HepG2 (cell line): ENCODE data around the gene WASHC4. TPM values are rescaled to one million over a fixed set of nuclear protein-coding genes. Genes with fewer than 3 reads are reported as not detected.
A peak's percentile ranks its signal among the peaks of the same experiment; 100 is the strongest.

Experiments used
- ATM ChIP-seq: fragments of 450-650 bp; IDR thresholded peaks from 2 replicates; pipeline ENCODE4 v1.7.1; 2017; ENCODE audit warnings: mild to moderate bottlenecking, borderline replicate concordance
- CEBPZ ChIP-seq: IDR thresholded peaks from 2 replicates; pipeline ENCODE4 v1.6.1; 2012; ENCODE audit warnings: low read length, improper control_type of control experiment
- DBP ChIP-seq: sonication (generic); formaldehyde crosslinking; IDR thresholded peaks from 2 replicates; pipeline ENCODE4 v1.4.0; 2020; ENCODE audit warnings: missing genetic modification reagents; ENCODE audit errors: not compliant biosample characterization
- DMAP1 ChIP-seq: IDR thresholded peaks from 2 replicates; pipeline ENCODE4 v1.6.1; 2016
- FOXK1 ChIP-seq: sonication (generic); formaldehyde crosslinking; IDR thresholded peaks from 2 replicates; pipeline ENCODE4 v1.4.0; 2020; ENCODE audit warnings: low read depth, missing genetic modification reagents, borderline replicate concordance
- LCORL ChIP-seq, 2 experiments: fragments of 450-650 bp in 1 of 2; sonication (generic) in 1 of 2; formaldehyde crosslinking in 1 of 2; IDR thresholded peaks; 2 replicates each; pipeline versions ENCODE4 v1.5.0 to v1.6.1; 2017 to 2020; ENCODE audit warnings: antibody characterized with exemption in 1 of 2, missing genetic modification reagents in 1 of 2
- MTF1 ChIP-seq: sonication (generic); formaldehyde crosslinking; IDR thresholded peaks from 2 replicates; pipeline ENCODE4 v1.5.0; 2020; ENCODE audit warnings: missing genetic modification reagents
- MXD4 ChIP-seq: IDR thresholded peaks from 2 replicates; pipeline ENCODE4 v1.6.1; 2016; ENCODE audit warnings: mild to moderate bottlenecking, missing biosample characterization, missing genetic modification reagents
- NFE2L2 ChIP-seq: fragments of 150-350 bp; IDR thresholded peaks from 2 replicates; pipeline ENCODE4 v1.6.1; 2014; ENCODE audit warnings: low read length
- RCOR2 ChIP-seq: IDR thresholded peaks from 2 replicates; pipeline ENCODE4 v1.6.1; 2016; ENCODE audit warnings: missing biosample characterization, missing genetic modification reagents
- TERF1 ChIP-seq: sonication (generic); formaldehyde crosslinking; IDR thresholded peaks from 2 replicates; pipeline ENCODE4 v1.8.0; 2022; ENCODE audit warnings: mild to moderate bottlenecking, missing genetic modification reagents, moderate library complexity
- XRCC5 ChIP-seq: fragments of 200-400 bp; formaldehyde crosslinking; optimal IDR thresholded peaks from 2 replicates; pipeline ENCODE3; 2017; ENCODE audit warnings: mild to moderate bottlenecking, low read length
- ZIK1 ChIP-seq: sonication (generic); formaldehyde crosslinking; IDR thresholded peaks from 2 replicates; pipeline ENCODE4 v1.5.0; 2020; ENCODE audit warnings: mild to moderate bottlenecking, low read depth, missing genetic modification reagents, borderline replicate concordance
- ZNF17 ChIP-seq: sonication (generic); formaldehyde crosslinking; IDR thresholded peaks from 2 replicates; pipeline ENCODE4 v1.5.0; 2020; ENCODE audit warnings: mild to moderate bottlenecking, missing genetic modification reagents
- ZNF280B ChIP-seq: sonication (generic); formaldehyde crosslinking; IDR thresholded peaks from 2 replicates; pipeline ENCODE4 v1.5.0; 2020; ENCODE audit warnings: missing genetic modification reagents, mild to moderate bottlenecking, borderline replicate concordance
- ZNF549 ChIP-seq: sonication (generic); formaldehyde crosslinking; IDR thresholded peaks from 2 replicates; pipeline ENCODE4 v1.5.0; 2020; ENCODE audit warnings: missing genetic modification reagents
- ZNF710 ChIP-seq: sonication (generic); formaldehyde crosslinking; IDR thresholded peaks from 2 replicates; pipeline ENCODE4 v1.5.0; 2020; ENCODE audit warnings: mild to moderate bottlenecking, missing genetic modification reagents, borderline replicate concordance
- ZNF816 ChIP-seq: sonication (generic); formaldehyde crosslinking; IDR thresholded peaks from 2 replicates; pipeline ENCODE4 v1.8.0; 2022; ENCODE audit warnings: missing genetic modification reagents, mild to moderate bottlenecking, borderline replicate concordance
- polyA plus RNA-seq, 8 experiments: library from polyadenylated mRNA; depleted of rRNA in 3 of 8; stranded (reverse) in 7 of 8; unstranded in 1 of 8; fragments of >200 nt; fragmentation: Illumina TruSeq in 4 of 8; extraction: Trizol in 4 of 8; gene quantifications; 2 replicates each; pipeline versions ENCODE4 v1.2.1 to v1.2.3, GENCODE V29; 2011 to 2016; ENCODE audit warnings: low read depth in 4 of 8, missing spikeins in 1 of 8, mixed read lengths in 1 of 8; ENCODE audit not compliant: insufficient read depth in 1 of 8
- total RNA-seq, 5 experiments: library from RNA; depleted of rRNA; stranded (reverse); fragments of >200 nt; fragmentation: Illumina TruSeq; extraction: Trizol; gene quantifications; 2 replicates each; pipeline ENCODE4 v1.2.3, GENCODE V29; 2016; ENCODE audit warnings: low read depth in 1 of 5

The WASHC4 gene
- total and polyA plus RNA-seq, 2 of the 13 experiments (the other 11 are each of a cell fraction or from before 2014, with no cell fraction given): 21.0 to 36.3 TPM

GRCh38 chr12:105107494-105108371, at the start of gene WASHC4 (continued):
- TF ChIP-seq DBP (CRISPR knock-in tag): peak; percentile 55
- no peak for TF ChIP-seq TERF1
- peak; percentile 74; the same call in 1 of the 2 replicates for TF ChIP-seq ZNF280B
- TF ChIP-seq ZNF17 (CRISPR knock-in tag): 0 out of 2 replicates have a peak, but pooled peaks have one; percentile 71
- TF ChIP-seq MTF1: no peak
- TF ChIP-seq NFE2L2: no peak
- no peak for TF ChIP-seq LCORL (IDR thresholded peaks at IDR 0.05)
- TF ChIP-seq LCORL (CRISPR knock-in tag; IDR thresholded peaks at IDR 0.05): peak; percentile 89
- no peak for TF ChIP-seq CEBPZ
- peak; percentile 91 for TF ChIP-seq MXD4 (CRISPR knock-in tag)
- TF ChIP-seq DMAP1 (CRISPR knock-in tag): peak; percentile 73; the same call in 1 of the 2 replicates
- peak; percentile 92 for TF ChIP-seq ZIK1 (CRISPR knock-in tag)
- TF ChIP-seq ATM: no peak
- TF ChIP-seq ZNF710 (CRISPR knock-in tag): no peak
- TF ChIP-seq XRCC5: peak; percentile 47
- TF ChIP-seq ZNF816: peak; percentile 64; the same call in 1 of the 2 replicates
- peak; percentile 77; the same call in 1 of the 2 replicates for TF ChIP-seq FOXK1 (CRISPR knock-in tag)
- TF ChIP-seq RCOR2: no peak
- TF ChIP-seq ZNF549 (CRISPR knock-in tag): no peak
